Embryonic facial prominence (tissue), 1 donor: ENCODE results near the gene UPF1.
"Not testable (repeated sequence)": the region's sequence is repeated elsewhere in the genome, so short reads cannot be mapped to it uniquely, and the experiment has no call there.

Source experiments
- DNase-seq: peaks from one replicate; pipeline ENCODE4 v3.0.0-alpha.2; 2016; ENCODE audit errors: extremely low spot score

The UPF1 gene

DNA sequence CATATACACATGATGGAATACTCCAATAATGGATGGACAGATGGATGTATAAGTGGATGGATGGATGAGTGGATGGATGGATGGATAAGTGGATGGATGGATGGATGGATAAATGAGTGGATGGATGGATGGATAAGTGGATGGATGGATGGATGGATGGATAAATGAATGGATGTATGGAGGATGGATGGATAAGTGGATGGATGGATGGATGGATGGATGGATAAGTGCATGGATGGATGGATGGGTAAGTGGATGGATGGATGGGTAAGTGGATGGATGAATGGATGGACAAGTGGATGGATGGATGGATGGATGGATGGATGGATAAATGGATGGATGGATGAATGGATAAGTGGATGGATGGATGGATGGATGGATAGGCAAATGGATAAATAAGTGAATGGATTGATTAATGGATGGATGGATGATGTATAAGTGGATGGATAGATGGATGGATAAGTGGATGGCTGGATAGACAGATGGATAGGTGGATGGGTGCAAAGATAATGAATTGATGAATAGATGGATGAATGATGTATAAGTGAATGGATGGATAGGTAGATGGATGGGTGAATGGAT lies 32.3 kb upstream of the UPF1 start:
- DNase-seq = no peak

DNA sequence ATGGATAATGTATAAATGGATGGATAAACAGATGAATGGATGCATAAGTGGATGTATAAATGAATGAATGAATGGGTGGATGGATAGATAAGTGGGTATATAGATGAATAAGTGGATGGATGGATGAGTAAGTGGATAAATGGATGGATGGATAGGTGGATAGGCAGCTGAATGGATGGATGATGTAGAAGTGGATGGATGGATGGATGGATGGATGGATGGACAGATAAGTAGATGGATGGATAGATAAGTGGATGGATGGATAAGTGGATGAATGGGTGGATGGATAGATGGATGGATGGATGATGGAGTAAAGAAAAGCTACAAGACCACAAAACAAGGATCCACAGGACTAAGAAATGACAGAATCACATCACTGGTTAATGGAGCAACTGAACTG lies 31.7 kb upstream of the UPF1 start:
- no peak for DNase-seq

DNA sequence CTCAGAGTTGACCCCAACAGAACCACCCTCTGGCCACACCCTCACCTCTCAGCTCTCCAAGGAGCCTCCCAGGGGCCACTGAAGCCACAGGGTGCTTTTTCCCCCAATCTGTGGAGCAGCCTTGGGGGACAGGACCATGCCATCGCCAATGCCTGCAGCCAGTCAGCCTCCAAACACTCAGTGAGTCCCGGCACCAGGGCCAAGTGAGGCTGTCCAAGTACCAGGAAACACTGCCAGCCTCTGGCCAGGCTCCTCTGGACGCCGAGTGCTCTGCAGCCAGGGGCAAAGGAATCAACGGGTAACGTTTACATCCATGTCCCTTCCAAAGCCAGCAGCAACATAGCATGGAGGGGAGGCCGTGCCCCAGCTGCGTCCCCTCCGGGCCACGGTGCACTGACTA lies 31.1 kb upstream of the UPF1 start:
- DNase-seq = no peak

DNA sequence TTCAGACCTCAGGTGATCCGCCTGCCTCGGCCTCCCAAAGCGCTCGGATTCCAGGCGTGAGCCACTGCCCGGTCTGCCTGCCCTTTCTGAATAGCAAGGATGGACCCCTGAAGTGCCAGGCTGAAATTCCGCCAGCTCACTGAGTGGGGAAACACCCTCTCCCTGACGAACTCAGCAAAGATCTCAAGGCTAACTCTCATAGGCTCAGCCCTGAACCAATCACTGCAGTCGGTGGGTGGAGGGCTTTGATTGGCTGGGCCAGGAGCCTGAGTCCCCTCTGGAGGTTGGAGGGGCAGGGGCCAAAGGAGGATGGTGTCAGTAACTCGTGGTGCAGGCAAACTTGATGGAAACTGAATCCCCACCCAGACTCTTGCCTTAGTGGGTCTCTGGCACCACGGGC lies 29.4 kb upstream of the UPF1 start:
- no peak for DNase-seq

DNA sequence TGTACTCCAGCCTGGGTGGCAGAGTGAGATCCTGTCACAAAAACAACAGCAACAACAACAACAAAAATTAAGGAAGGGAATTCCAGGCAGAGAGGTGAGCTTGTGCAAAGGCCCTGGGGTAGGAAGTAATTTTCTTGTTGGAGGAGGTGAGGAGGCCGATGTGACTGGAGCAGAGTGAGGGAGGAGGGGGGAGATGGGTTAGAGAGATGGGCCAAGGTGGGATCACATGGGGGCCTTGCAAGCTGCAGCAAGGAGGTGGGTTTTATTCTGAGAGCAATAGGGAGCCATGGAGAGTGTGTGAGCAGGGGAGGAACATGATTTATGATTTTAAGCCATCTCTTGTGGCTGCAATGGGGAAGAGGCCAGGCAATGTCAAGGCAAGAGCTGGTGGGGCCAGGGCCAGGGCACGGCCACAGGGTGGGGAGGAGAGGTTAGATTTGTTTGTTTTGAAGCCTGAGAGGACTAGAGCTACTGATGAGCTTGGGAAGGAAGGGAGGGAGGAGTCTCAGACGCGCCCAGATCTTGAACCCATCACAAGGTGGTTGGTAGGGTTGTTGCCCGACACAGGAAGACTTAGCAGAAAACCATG lies 28.1 kb upstream of the UPF1 start:
- DNase-seq = no peak

DNA sequence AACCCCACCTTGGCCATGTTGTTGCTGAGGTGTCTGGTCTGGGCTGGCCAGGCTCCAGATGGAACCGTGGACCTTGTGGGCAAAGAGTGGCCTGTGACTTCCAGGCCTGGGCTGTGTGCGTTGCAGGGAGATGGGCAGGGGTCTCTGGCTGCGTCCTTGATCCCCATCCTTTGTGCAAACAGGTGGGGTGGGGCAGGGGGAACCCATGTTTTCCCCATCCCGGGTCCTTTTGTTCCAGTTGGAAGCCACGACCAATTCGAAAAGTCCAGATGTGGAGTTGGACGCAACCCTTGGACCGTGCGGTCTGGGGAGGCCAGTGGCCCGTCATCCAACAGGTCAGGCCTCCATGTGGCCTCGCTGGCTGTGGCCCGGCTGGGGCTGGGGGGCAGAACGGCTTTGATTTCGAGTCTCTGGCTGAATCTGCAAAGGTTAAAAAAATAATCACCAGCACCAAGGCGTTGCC lies 27.6 kb upstream of the UPF1 start:
- no peak for DNase-seq

DNA sequence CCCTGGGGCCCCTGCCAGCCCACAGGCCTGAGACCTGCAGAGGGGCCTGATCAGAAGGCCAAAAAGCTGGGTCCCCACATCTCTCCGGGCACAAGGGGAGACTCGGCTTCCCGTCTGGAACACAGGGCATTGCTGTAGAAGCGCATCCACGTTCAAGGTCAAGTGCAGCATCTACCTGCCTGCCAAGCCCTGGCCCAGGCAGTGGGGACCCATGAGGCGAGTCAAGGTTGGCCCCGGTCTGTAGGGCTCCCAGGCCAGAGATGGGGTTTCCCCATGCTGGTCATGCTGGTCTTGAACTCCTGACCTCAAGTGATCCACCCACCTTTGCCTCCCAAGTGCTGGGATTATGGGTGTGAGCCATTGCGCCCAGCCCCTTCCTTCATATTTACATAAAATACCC lies 27.1 kb upstream of the UPF1 start:
- no peak for DNase-seq

DNA sequence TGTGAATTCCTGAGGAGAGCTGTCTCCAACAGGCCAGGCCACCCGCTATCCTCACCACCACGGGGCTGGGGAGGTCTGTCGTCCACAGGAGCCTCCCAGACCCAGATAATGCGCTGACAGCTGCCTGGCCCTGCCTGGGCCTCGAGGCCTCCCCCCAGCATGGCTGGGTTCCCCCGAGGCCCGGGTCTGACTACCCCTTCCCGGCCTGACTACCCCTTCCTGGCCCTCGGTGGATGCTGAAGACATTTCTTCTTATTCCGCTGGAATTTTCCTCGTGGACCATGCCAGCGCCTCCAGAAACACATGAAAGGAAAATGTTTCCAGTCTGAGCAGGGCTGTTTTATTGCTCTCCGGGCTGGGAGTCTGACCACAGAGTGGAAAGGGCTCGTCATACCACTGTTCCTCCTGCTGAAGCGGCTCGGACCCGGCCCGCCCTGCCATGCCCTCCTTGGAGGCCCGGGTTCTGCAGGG lies 23.9 kb upstream of the UPF1 start:
- no peak for DNase-seq

DNA sequence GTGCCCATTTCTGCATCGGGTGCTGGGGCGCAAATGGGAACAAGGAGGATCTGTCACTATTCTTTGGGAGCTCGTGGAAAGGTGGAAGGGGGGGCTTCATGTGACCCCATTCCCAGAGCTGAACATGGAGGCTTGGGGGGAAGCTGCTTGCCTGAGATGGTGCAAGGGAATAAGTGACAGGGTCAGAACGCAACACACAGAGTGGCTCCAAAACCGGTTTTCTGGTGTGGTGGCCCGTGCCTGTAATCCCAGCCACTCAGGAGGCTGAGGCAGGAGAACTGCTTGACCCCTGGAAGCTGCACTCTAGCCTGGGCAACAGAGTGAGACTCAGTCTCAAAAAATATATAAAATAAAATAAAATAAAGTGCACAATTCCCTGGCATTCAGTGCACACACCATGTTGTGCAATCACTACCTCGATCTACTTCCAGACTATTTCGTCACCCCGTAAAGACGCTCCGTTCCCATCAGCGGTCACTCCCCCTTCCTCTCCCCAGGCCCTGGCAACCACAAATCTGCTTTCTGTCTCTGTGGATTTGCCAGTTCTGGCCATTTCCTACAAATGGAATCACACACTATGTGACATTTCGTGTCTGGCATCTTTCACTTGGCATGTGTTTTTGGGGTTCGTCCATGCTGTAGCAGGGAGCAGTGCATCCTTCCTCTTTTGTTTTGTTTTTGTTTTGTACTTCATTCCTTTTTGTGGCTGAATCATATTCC lies 22.4 kb upstream of the UPF1 start:
- no peak for DNase-seq

DNA sequence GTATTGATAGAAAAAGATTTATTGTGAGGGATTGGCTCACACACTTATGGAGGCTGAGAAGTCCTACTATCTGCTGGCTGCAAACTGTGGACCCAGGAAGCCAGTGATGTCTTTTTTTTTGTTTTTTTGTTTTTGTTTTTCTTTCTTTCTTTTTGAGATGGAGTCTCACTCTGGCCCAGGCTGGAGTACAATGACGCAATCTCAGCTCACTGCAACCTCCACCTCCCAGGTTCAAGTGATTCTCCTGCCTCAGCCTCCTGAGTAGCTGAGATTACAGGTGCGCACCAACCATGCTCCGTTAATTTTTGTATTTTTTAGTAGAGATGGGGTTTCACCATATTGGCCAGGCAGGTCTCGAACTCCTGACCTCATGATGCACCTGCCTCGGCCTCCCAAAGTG lies 20.1 kb upstream of the UPF1 start:
- DNase-seq = not testable (repeated sequence)

DNA sequence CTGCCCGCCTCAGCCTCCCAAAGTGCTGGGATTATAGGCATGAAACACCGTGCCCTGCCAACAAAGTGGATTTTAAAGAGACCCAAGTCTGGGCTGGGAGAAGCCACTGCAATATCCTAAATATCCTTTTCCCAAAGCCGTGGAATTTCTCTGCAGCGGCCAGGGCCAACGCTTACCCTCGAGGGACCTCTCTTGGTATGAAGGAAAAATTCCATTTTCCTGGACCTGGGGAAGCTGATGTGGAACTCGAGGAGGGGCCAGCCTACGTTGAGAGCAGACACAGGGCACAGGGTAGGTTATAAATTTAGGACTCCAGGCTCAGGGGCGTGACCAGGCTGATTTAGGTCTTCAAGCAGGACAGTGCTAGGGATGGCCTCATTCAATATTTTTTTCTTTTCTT lies 17.7 kb upstream of the UPF1 start:
- DNase-seq = no peak

DNA sequence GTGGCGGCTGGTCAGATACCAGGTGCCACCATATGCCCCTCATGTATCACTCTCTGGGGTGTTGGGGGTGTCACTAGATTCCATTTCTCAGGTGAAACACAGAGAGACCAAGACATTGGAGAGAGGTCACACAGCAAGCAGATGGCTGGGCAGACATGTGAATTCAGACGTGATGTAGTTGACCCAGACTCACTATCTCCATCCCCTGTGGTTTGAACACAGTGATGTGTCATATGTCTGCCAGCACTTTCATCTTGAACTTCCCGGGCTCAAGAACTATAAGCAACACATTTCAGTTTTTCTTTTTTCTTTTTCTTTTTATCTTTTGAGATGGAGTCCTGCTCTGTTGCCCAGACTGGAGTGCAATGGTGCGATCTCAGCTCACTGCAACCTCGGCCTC lies 16.1 kb upstream of the UPF1 start:
- DNase-seq = no peak

DNA sequence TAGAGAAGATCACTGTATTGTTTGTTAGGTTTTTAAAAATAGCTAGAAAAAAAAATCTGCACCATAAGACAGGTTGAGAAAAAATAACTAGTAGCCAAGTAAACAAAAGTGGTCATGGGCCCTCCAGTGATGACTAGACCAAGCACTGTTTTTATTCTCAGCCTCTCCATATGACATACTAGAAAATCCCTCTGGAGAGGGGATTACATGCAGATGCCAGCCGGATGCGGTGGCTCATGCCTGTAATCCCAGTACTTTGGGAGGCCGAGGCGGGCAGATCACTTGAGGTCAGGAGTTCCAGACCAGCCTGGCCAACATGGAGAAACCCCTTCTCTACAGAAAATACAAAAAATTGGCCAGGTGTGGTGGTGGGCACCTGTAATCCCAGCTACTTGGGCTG lies 15.1 kb upstream of the UPF1 start:
- not testable (repeated sequence) for DNase-seq

DNA sequence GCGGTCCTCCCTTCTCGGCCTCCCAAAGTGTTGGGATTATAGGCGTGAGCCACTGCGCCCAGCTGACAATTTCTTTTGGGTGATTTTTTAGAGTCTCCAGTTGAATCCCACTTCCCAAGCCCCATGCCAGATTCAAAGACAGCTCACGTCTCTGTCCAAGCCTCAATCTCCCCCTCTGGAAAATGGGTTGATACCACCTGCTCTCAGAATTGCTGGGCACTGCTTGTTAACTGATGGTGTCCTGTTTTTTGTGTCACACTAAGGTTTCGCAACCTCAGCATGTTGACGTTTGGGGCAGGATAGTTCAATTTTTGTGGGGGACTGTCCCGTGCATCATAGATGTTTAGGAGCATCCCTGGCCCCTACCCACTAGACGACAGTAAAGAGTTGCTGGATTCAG lies 14.2 kb upstream of the UPF1 start:
- no peak for DNase-seq

DNA sequence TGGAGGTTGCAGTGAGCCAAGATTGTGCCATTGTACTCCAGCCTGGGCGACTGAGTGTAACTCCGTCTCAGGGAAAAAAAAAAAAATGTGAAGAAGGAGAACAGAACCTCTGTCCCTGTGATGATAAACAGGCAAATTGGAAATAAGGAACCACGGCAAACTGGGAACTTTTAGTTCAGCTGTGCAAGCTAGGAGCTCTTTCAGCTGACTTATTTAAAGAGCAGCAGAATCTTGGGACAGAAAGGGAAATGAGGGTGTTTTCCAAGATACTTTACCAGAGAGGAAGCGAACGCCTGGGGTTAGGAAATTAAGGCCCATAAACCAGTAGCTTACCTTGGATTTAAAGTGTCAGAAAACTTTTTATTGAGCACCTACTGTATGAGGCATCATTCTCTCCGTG lies 3.0 kb upstream of the UPF1 start:
- no peak for DNase-seq

DNA sequence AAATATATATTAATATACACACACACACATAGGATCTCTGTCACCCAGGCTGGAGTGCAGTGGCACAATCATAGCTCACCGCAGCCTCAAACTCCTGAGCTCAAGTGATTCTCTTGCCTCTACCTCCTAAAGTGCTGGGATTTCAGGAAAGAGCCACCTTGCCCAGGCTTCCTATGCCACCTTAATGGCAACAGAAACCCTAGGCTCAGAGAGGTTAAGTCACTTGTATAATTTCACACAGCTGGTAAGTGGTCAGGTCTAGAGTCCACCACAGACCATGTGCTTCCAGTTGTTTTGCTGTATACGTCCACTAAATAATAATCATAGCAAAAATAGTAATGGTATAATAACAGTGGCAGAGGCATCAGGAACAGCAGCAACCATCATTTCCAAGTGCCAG lies 1.3 kb upstream of the UPF1 start:
- no peak for DNase-seq

DNA sequence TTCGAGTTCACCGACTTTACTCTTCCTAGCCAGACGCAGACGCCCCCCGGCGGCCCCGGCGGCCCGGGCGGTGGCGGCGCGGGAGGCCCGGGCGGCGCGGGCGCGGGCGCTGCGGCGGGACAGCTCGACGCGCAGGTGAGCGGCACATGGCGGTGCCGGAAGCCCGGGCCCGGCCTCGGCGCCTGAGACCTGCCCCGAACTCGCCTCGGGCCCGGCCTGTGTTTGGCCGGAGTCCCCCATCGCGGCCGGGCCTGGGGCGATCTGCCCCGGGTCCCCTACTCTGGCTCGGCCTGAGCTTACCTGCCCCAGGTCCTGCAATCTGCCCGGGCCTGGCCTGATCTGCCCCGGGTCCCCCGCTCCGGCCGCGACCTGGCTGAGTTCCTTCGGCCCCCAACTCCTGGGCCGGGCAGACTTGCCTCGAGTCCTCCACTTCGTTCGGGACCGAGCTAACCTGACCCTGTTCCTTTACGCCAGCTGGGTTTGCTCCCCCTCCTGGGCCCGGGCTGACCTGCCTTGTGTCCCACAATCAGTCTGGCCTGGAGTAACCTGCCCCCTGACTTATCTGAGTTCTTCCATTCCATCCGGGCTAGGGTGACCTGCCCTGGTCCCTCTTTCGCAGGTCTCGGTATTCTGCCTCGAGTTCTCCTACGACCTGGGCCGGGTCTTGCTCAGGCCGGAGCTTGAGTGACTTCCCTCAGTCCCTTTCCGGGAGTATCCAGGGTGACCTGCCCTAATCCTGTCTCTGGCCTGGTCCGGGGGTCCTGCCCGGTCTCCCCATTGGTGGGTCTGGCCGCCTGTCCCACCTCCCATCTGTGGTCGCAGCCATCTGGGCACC lies 764 bp downstream of the UPF1 start:
- DNase-seq = no peak

DNA sequence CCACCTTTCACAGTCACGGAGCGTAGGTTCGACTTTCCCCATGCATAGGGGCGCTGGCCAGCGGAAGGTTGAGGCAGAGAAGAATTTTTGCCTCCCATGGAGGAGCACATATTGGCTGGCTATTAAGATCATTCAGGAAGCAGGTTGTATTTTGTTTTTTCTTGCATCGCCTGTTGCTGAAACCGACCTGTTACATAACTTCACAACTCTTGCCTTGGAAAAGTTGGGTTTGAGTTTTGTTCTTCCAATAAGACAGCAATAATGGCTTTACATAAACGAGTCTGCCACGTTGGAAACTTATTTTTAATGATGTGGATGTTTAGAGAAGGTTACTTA lies 1.4 kb downstream of the UPF1 start:
- DNase-seq = no peak

DNA sequence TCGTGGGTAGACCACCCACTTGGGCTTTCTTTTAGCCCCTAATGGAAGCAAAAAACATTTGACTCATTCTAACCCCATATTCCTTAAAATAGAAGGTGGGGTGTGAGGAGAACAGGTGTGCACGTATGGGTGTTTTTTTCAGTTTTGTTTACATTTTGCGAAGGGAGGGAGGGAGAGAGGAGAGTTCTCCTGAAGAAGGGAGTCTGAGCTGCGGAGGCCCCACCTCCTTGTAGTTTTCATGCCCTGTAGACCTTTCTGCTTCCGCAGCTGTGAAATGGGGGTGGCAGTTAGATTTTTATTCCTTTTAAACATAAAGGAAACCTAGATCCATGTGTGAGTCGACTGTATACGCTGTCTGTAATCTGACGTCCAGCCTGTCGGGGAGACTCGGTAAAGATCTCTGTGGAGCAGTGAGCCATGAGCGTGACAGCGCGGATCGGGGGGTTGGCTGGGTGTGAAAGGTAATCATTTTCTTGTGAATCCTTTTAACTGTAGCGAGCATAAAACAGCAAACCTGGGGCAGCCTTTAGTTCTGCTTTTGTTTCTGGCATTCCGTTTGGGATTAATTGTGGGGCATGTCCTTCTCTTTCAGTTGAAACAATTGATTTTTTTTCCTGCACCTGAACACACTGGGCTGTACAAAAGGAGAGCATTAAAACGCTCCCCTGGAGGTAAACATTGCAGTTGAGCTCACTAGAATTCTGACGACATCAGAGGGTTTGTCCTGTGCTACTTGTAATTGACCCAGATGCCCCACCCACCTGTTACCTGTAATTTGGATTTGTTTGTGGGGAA lies 2.3 kb downstream of the UPF1 start:
- DNase-seq = no peak

DNA sequence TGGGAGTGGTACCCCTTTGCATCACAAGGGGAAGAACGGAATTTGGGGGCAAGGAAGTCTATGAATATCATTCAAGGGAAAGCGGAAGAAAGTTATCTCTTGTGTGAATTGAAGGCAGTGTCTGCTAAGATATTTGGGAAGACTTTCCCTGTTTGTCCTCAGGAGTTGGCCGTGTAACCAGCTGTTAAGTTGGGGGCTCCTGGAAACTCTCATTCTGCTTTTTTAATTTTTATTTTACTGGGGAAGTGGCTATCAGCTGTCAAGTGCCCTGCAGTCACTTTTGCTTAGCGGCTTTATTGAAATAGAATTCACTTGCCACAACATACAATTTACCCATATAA lies 2.9 kb downstream of the UPF1 start:
- DNase-seq = no peak

DNA sequence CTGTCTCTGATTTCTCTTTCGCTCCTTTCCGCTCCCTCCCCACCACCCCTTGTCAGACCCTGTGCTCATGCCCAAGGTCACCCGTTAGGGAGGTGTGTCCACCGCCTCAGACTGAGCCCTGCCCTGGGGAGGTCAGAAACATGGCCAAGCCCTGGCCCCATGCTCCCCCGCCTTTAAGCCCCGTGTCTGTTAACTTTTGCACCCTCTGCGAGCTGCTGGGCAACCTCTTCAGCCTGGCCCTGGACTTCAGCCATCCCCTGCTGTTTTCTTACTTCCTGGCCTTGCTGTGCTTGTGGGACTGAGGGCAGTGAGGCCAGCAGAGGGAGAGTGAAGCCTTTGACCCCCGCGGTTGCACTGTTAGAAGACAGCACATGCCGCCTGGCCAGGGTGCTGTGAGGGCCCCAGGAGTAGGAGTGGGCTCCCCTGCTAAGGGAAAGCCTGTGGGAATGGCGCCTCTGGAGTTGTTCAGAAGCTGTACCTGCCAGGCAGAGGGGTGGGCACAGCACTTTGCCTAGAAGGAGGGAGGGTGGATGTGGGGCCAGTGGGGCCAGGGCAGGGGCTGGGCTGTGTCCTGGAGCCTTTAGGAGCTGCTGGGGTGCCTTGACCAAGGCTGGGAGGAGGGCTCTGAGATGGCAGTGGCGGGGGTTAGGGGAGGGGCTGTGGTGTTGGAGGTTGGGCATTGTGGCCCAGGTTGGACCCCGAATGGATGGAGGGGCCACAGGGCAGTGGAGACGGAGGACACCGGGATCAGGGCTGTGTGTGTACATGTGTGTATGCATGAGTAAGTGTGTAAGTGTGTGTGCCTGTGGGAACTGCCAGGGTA lies 7.9 kb downstream of the UPF1 start:
- DNase-seq = no peak
